Upper lobe of left lung (tissue), 6 donors: ENCODE data around the gene LAPTM4A. TPM values are rescaled to one million over a fixed set of nuclear protein-coding genes. Genes with fewer than 3 reads are reported as not detected.

Source experiments
- ATAC-seq, 2 donors: fragments of 200-7000 bp; cut with Tn5 transposase; one replicate each; pipeline ENCODE4 v1.9.1; 2022; ENCODE audit warnings: mild to moderate bottlenecking in 2 of 2, moderate library complexity in 2 of 2; ENCODE audit not compliant: low FRiP score in 2 of 2
- DNase-seq, 2 donors: peaks; one replicate each; pipeline ENCODE4 v3.0.0-alpha.2; 2019 to 2020
- H3K27ac ChIP-seq, 4 donors: fragments of 200-600 bp; sonication (generic); one replicate each; pipeline ENCODE4 v1.5.1; 2016 to 2019
- H3K27me3 ChIP-seq, 4 donors: fragments of 200-600 bp; sonication (generic); one replicate each; pipeline ENCODE4 v1.5.1; 2017 to 2019
- H3K36me3 ChIP-seq, 4 donors: fragments of 200-600 bp; sonication (generic); one replicate each; pipeline ENCODE4 v1.5.1; 2016 to 2019
- H3K4me1 ChIP-seq, 4 donors: fragments of 200-600 bp; sonication (generic); one replicate each; pipeline ENCODE4 v1.5.1; 2018 to 2019
- H3K4me3 ChIP-seq, 4 donors: fragments of 200-600 bp; sonication (generic); one replicate each; pipeline ENCODE4 v1.5.1; 2017 to 2019; ENCODE audit warnings: mild to moderate bottlenecking in 2 of 4, moderate library complexity in 1 of 4
- H3K9me3 ChIP-seq, 4 donors: fragments of 200-600 bp; sonication (generic); one replicate each; pipeline ENCODE4 v1.5.1; 2018 to 2019
- CTCF ChIP-seq, 6 experiments: fragments of 450-650 bp in 4 of 6; fragments of 200-600 bp in 2 of 6; sonication (generic) in 2 of 6; IDR thresholded peaks; one replicate each; pipeline ENCODE4 v1.5.1; 2016 to 2019; ENCODE audit warnings: antibody characterized with exemption in 6 of 6
- EP300 ChIP-seq, 4 donors: sonication (generic); formaldehyde crosslinking; IDR thresholded peaks; one replicate each; pipeline ENCODE4 v1.5.1; 2017; ENCODE audit warnings: antibody characterized with exemption in 4 of 4, control low read depth in 2 of 4
- POLR2A ChIP-seq, 4 donors: fragments of 450-650 bp; IDR thresholded peaks; one replicate each; pipeline ENCODE4 v1.5.1; 2016 to 2017; ENCODE audit warnings: antibody characterized with exemption in 4 of 4, mild to moderate bottlenecking in 2 of 4
- POLR2AphosphoS5 ChIP-seq, 2 donors: sonication (generic); formaldehyde crosslinking; IDR thresholded peaks; one replicate each; pipeline ENCODE4 v1.5.1; 2017; ENCODE audit warnings: antibody characterized with exemption in 2 of 2
- WGBS, 2 donors: methylation state at CpG; one replicate each; pipeline ENCODE4 v1.1.5; 2017 to 2018; 5-methylcytosine and 5-hydroxymethylcytosine counted together
- total RNA-seq, 6 donors: library from RNA; depleted of rRNA in 4 of 6; stranded (reverse); fragments of >200 nt in 4 of 6; gene quantifications; one replicate each; pipeline versions ENCODE4 v1.1.0 to v1.2.1, GENCODE V29; 2016 to 2021
- donor health status: DM: no; HTN: no; CAD: no; lungs with moderate emphysema.
- donor health status: DM: no; HTN: yes; CAD: no; lungs with severe emphysema.

The LAPTM4A gene
- total RNA-seq, 6 donors from 2014 or later: 27.2 to 210 (median 116) TPM

GRCh38 chr2:20060106-20060505 lies 8.7 kb upstream of the LAPTM4A start:
- Histone ChIP-seq H3K27me3 (no peaks in the 10 kb centered on the region), H3K36me3 (no peaks in the 10 kb centered on the region), H3K9me3 (no peaks in the 10 kb centered on the region), H3K4me3 (no peak overlapping the region), H3K27ac (no peak overlapping the region), H3K4me1 (no peaks in the 10 kb centered on the region)
- DNase-seq: no peak
- WGBS, 2 donors: 92 to 93% methylated on average over 1 of the region's 1 CpG
- ATAC-seq: no peak
- TF ChIP-seq EP300 (IDR thresholded peaks at IDR 0.05) (no peak), CTCF (IDR thresholded peaks at IDR 0.05) (no peak), POLR2AphosphoS5 (IDR thresholded peaks at IDR 0.05) (no peak), POLR2A (IDR thresholded peaks at IDR 0.05) (no peak)

- Histone ChIP-seq H3K4me3 (no peak overlapping the region), H3K9me3 (no peaks in the 10 kb centered on the region), H3K4me1 (peaks cover 5 to 11% (median 10%) of the 10 kb centered on the region in 4 donors), H3K36me3 (no peaks in the 10 kb centered on the region), H3K27me3 (no peaks in the 10 kb centered on the region), H3K27ac (no peak overlapping the region)
- no peak for ATAC-seq
- DNase-seq: no peak
- TF ChIP-seq EP300 (IDR thresholded peaks at IDR 0.05) (no peak), POLR2AphosphoS5 (IDR thresholded peaks at IDR 0.05) (no peak), POLR2A (IDR thresholded peaks at IDR 0.05) (no peak)
- 91 to 96% methylated on average over 1 of the region's 1 CpG for WGBS, 2 donors
Observed at GRCh38 chr2:20057268-20057667, 5.8 kb upstream of the LAPTM4A start.

GRCh38 chr2:20054931-20055330 lies 3.5 kb upstream of the LAPTM4A start:
- no peak for ATAC-seq
- TF ChIP-seq POLR2A (IDR thresholded peaks at IDR 0.05): no peak
- no peak for TF ChIP-seq CTCF (IDR thresholded peaks at IDR 0.05)
- no peak for TF ChIP-seq EP300 (IDR thresholded peaks at IDR 0.05)
- TF ChIP-seq POLR2AphosphoS5 (IDR thresholded peaks at IDR 0.05): no peak
- DNase-seq: no peak
- H3K36me3 ChIP-seq: no peaks in the 10 kb centered on the region
- no peak overlapping the region for H3K27ac ChIP-seq
- H3K4me1 ChIP-seq: peaks cover 5 to 14% (median 11%) of the 10 kb centered on the region in 4 donors
- WGBS, 2 donors: 91 to 94% methylated on average over 3 of the region's 3 CpGs
- no peaks in the 10 kb centered on the region for H3K27me3 ChIP-seq
- no peak overlapping the region for H3K4me3 ChIP-seq
- H3K9me3 ChIP-seq: no peaks in the 10 kb centered on the region

- Histone ChIP-seq H3K27me3 (no peaks in the 10 kb centered on the region), H3K9me3 (no peaks in the 10 kb centered on the region), H3K27ac (no peak overlapping the region), H3K4me1 (peaks cover 11 to 22% (median 17%) of the 10 kb centered on the region in 4 donors), H3K4me3 (no peak overlapping the region), H3K36me3 (no peaks in the 10 kb centered on the region)
- ATAC-seq: no peak
- no peak for DNase-seq
- 89 to 93% methylated on average over 5 to 6 of the region's 6 CpGs for WGBS, 2 donors
- TF ChIP-seq EP300 (IDR thresholded peaks at IDR 0.05) (no peak), CTCF (IDR thresholded peaks at IDR 0.05) (no peak), POLR2A (IDR thresholded peaks at IDR 0.05) (no peak), POLR2AphosphoS5 (IDR thresholded peaks at IDR 0.05) (no peak)
Observed at GRCh38 chr2:20054119-20054518, 2.7 kb upstream of the LAPTM4A start.

GRCh38 chr2:20052861-20053281 lies 1.4 kb upstream of the LAPTM4A start:
- Histone ChIP-seq H3K4me3 (peak overlapping the region in 3 of 4 donors; percentile 55 to 86 (median 69)), H3K27ac (peak overlapping the region; percentile 97 to 100 (median 98)), H3K4me1 (peaks cover 24 to 35% (median 28%) of the 10 kb centered on the region in 4 donors), H3K36me3 (no peaks in the 10 kb centered on the region), H3K9me3 (no peaks in the 10 kb centered on the region), H3K27me3 (no peaks in the 10 kb centered on the region)
- TF ChIP-seq EP300 (IDR thresholded peaks at IDR 0.05) (no peak), POLR2AphosphoS5 (IDR thresholded peaks at IDR 0.05) (no peak), POLR2A (IDR thresholded peaks at IDR 0.05) (no peak), CTCF (IDR thresholded peaks at IDR 0.05) (no peak)
- peak; percentile 67 to 73 for ATAC-seq
- 15 to 18% methylated on average over 5 of the region's 5 CpGs for WGBS, 2 donors
- peak in 1 of 2 donors; percentile 87 for DNase-seq
